ENCODE results near the gene AMHR2.
A peak's percentile ranks its signal among the peaks of the same experiment; 100 is the strongest.

The AMHR2 gene

DNA sequence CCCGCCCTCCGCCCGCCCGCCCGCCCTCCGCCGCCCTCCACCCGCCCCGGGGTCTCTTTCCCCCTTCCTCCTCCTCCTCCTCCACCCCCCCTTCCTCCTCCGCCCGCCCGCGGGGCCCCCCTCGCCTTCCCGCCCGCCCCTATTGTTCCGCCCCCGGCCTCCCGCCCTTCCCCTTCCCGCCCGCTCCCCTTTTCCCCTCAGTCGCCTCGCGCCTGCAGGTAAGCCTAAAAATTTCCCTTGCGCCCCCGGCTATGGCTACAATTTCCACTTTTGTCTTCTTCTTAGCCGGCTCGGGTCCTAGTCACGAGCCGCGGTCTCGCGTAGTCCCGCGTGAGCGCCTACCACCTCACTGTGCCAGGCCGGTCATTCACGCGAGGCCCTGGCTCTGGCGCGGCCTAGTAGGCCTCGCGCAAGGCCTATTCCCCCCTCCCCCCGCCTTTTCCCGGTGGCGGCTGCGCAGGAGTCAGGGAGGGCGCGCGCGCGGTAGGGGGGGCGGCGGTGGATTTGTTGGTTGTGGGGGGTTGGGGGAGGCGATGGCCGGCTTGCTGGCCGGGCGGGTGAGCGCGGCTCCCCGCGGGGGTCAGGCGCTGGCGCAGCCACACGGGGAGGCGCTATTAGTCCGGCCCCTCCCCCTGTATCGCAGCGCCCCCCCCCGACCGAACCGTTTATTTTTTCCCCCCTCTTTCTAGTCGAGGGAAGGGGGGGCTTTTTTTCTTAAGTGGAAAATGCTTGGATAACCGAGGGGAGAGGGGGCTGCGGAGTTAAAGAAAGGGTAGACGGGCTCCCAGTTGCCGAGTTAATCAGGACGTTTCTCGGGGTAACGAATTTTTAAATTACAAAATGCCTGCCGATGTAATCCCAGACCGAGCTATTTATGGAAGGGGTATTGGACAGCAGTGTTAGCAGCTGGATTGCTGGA is 28.8 kb downstream of the AMHR2 start:
- DNase-seq (ENCODE audit: low read depth in 2 of 2), result peak; percentile 56 to 58

DNA sequence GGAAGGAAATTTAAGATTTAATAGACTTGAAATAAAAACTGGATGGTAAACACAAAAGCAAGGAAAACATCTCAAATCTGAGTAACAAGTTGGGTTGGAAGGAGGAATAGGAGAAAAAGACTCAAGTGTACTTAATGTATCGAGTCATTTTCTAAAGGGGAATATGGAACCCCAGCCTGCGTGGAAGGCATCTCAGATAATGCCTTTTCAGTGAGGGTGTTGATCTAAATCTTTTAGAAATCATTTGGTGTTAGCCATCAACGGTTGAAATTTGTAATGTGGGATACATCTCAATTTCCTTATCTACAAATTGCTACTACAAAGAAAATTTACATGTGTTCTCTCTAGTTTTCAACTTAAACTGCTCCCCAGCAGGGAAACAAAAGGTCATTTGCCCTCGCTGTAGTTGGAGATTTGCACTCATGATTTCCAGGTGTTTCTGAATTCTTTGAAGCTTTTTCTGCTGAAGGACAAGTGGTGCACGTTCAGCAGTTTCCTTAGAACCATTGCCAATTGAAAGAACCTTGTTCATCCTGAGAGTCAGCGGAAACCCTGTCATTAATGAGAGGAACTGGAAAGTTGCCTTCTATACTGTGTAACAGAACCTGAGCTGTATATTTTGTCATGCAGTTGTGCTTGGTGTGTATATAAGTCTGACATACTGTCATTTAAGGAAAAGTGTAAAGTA is 30.4 kb downstream of the AMHR2 start:
- DNase-seq (ENCODE audit: low read depth in 2 of 2), result no peak

GRCh38 chr12:53454707-53455106 is 31.1 kb downstream of the AMHR2 start:
- no peak for DNase-seq (ENCODE audit: low read depth in 2 of 2)

DNA sequence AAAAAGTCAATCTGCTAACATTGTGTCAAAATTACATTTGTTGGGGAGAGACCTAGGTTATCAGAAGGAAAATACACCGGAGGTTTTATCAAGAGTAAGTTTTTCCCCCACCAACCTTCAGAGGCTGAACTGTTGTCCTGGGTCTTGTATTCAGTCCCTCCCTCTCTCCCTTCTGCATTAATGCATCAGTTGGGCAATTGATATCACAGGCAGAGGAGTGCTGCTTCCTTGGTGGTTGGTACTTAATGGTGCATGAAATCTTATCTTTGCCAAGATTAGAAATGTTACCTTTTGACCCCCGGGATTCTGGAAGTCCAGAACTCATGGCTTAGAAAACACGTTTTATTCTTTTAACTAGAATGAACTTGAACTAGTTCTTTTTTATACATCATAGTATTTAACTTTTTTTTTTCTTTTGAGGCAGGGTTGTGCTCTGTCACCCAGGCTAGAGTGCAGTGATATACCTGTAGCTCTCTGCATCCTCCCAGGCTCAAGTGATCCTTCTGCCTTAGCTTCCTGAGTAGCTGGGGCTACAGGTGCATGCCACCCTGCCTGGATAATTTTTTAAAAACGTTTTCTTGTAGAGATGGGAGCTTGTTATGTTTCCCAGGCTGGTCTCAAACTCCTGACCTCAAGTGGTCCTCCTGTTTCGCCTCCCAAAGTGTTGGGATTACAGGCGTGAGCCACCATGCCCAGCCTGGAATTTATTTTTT is 33.2 kb downstream of the AMHR2 start:
- no peak for DNase-seq (ENCODE audit: low read depth in 2 of 2)

- DNase-seq (ENCODE audit: low read depth in 2 of 2), result no peak
Observed at GRCh38 chr12:53459097-53459496, 35.4 kb downstream of the AMHR2 start.

GRCh38 chr12:53461059-53461458 is 37.4 kb downstream of the AMHR2 start:
- no peak for DNase-seq (ENCODE audit: low read depth in 2 of 2)

GRCh38 chr12:53461591-53461990 is 37.9 kb downstream of the AMHR2 start:
- no peak for DNase-seq (ENCODE audit: low read depth in 2 of 2)

DNA sequence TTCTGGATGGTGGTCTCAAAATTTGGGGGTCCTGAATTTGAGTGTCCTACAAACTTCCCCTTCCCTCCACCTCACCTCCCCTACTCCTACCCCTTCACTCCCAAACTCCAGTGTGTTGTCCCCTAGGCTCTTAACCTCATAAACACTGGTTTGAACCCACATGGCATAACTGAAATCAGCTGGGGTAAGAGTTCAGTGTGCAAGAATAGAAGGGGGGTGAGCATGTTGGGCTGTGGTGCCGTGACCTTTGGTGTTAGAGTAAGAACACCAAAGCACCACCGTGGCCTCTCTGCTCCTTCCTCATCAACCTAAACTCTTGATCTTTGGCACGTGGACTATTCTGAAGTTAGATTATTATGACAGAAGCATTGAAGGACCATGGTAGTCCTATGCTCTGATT is 39.3 kb downstream of the AMHR2 start:
- DNase-seq (ENCODE audit: low read depth in 2 of 2), result no peak

DNA sequence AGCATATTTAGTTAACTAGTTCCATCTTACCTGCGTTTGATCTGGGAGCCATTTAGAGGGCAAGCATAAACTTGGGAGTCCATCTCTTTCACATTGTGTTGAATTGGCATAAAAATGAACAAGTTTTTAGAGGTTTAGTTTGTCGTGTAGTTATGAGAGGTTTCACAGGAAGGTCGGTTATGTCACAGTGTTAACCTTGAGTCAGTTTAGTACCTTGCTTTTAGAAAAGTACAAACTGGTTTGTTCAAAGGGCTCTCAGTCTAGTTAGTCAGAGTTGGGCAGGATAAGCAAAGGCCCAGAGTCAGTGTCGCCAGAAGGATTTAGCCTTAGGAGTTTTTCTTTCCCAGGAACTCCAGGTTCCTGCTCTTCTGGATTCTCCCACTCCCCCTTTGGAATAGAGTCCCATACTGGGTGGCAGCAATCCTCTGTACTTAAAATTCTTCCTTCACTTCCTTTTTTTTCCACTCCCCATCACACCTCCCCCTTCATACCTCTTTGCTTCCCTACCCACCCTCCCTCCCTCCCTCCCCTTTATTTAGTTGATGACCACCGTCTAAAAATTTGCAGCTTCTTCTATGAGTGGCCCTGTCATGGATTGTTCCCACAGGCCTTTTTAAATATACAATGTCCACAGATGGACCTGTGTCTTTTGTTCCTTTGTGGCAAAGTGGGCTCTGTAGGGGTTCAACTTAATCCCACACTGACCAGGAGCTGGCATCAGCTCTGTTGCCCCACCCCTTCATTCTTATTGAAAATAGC is 40.3 kb downstream of the AMHR2 start:
- DNase-seq (ENCODE audit: low read depth in 2 of 2), result no peak

- no peak for DNase-seq (ENCODE audit: low read depth in 2 of 2)
Observed at GRCh38 chr12:53464685-53465418, 41.2 kb downstream of the AMHR2 start.

DNA sequence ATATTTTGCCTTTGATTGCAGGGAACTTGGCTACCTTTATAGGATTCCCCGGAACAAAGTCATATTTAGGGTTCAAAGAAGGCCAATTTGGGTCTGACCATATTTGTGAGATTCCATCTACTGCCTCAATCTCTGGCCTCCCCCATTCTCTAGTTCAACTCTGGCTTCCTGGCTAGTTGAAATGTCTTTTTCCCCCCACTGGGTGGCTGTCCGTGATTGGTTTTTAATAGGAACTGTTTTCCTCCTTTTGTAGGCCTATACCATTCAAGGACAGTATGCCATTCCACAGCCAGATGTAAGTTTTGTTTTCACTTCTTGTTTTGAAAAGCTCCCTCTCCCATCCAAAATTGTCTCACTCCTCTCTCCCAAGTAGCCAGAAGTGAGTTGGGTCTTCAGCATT is 42.0 kb downstream of the AMHR2 start:
- no peak for DNase-seq (ENCODE audit: low read depth in 2 of 2)

DNA sequence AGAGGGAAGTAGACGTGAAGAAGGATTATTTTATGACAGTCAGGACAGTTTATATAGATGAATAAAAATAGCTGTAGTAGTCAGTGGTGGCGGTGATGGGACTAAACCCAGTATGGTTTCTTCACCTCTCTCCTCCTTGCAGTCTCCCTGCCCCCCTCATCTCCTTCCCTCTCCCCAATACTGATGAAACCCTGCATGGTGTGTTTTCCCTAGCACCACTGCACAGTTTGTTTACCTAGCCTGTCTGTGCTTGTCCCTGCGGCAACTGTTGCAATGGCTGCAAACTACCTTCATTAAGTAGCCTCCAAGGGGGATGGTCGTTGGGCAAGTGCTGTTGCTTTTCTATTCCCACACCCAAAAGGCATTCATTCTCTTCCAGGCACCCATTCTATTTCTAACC is 43.0 kb downstream of the AMHR2 start:
- DNase-seq (ENCODE audit: low read depth in 2 of 2), result no peak

DNA sequence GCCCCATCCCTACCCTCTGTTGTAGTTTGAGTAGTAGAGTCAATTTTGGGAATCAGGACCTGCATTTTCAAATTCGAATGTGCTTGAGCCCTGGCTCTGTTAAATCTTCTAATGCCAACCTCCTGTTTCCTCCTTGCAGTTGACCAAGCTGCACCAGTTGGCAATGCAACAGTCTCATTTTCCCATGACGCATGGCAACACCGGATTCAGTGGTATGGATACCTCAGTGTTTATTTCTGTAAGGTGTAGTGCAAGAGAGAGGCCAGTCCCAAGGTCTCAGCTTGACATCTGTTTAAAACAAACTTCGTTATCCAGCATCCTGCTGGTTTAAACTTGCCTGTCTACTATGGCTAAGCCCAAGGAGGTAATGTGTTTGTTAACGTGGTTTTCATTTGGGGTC is 43.4 kb downstream of the AMHR2 start:
- DNase-seq (ENCODE audit: low read depth in 2 of 2), result no peak

DNA sequence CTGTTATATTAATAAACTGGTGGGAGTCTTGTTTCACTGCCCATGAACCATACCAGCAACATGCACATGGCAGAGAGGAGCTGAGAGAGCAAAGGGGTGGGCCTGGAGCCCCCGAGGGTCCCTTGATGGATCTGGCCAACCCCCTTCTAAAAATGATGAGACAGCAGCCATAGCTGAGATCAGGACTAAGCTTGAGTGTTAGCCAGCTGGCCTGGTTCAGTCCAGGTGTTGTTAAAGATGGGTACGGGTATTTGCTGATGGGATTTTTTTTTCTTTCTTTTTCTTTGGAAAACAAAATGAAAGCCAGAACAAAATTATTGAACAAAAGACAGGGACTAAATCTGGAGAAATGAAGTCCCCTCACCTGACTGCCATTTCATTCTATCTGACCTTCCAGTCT is 44.2 kb downstream of the AMHR2 start:
- no peak for DNase-seq (ENCODE audit: low read depth in 2 of 2)

- DNase-seq (ENCODE audit: low read depth in 2 of 2), result no peak
Observed at GRCh38 chr12:53468282-53468681, 44.6 kb downstream of the AMHR2 start.

- no peak for DNase-seq (ENCODE audit: low read depth in 2 of 2)
Observed at GRCh38 chr12:53472056-53472582, 48.5 kb downstream of the AMHR2 start.

DNA sequence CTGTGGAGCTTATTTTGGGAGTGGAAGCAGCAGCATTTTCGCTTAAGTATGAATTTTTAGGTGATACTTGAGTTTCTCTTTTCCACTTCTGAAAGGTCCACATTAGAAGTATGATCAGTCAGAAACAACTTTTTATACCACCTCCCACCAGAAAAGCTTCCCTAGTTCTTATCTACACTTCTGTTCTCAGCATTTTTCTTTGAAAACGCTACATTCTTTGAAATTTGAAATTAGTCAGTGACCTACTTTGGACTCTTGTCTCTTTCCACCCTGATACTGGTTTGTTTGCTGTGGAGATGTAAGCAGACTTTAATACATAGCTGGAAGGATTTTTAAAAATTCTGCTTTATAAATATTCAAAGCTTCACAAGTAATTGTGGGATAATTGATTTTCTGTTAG is 50.4 kb downstream of the AMHR2 start:
- DNase-seq (ENCODE audit: low read depth in 2 of 2), result no peak

DNA sequence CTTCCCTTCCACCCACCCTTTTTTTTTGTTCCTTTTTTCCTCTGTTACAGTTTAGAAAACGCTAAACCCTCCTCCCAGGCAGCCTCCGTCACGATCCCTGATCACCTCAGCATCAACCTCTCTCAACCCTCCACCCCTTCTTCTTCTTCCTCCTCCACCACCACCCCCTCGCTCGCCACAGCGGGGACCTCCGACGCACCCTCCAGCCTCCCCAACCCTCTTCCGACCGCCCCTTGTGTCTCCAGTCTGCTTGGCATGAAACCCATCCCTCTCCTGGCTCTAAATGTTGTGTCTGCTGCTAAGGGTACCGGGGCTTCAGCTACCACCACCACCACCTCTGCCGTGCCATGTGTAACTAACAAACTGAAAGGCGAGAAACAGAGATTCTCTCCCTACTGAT is 51.2 kb downstream of the AMHR2 start:
- DNase-seq (ENCODE audit: low read depth in 2 of 2), result no peak

DNA sequence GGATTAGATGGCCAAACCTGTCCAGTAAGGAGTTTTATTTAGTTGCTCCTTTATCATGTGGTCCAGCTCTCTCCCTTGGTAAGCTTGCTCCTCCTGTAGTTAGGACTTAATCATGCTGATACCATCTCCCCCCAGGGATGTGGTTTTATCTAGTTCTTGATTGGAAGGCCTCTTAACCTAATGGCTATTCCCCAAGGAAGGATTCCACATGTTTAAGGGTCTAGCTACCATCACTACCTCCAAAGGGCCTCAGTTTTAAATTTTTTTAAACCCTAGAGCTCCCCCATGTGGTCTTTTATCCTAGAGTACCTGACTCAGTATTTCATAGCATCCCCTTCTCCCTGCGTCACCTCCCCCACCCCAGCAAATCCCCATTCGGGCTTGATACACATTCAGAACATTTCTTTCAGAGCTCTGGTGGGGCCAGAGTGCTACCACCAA is 53.1 kb downstream of the AMHR2 start:
- no peak for DNase-seq (ENCODE audit: low read depth in 2 of 2)

DNA sequence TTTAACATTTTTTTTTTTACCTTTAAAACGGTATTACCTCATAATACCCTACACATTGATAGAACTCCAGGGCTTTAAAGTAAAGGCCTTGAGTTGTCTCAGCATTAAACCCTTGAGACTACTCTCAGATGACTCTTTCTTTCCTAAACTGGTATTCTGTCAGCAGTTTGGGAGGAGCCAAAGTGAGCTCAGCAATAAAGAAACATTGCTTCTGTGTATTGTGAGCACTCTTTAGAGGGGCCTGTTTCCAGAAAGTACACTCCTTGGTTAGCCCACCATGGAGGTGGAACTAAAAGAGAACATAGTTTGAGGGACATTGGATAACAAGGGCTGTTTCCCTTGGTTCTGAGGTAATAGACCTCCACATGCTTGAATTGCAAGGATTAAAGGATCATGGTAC is 55.2 kb downstream of the AMHR2 start:
- no peak for DNase-seq (ENCODE audit: low read depth in 2 of 2)

DNA sequence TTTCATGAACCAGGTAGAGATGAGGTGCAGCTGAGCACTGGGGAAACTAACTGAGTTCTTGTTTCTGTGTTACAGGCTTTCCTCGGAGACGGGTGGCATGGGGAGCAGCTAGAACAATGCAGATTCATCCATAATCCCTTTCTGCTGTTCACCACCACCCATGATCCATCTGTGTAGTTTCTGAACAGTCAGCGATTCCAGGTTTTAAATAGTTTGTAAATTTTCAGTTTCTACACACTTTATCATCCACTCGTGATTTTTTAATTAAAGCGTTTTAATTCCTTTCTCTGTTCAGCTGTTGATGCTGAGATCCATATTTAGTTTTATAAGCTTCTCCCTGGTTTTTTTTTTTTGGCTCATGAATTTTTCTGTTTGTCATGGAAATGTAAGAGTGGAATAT is 55.7 kb downstream of the AMHR2 start:
- no peak for DNase-seq (ENCODE audit: low read depth in 2 of 2)
